HepG2 (cell line): ENCODE results near the gene LRRC17. TPM values are rescaled to one million over a fixed set of nuclear protein-coding genes. Genes with fewer than 3 reads are reported as not detected.

Experiments
- ATAD3A ChIP-seq: sonication (generic); formaldehyde crosslinking; IDR thresholded peaks from 2 replicates; pipeline ENCODE4 v1.4.0; 2020; ENCODE audit warnings: missing genetic modification reagents
- EP300 ChIP-seq, 3 experiments: sonication (generic) in 1 of 3; formaldehyde crosslinking in 1 of 3; IDR thresholded peaks; 2 replicates each; pipeline versions ENCODE4 v1.5.1 to v1.6.1; 2011 to 2020; ENCODE audit warnings: low read depth in 2 of 3, low read length in 2 of 3, borderline replicate concordance in 1 of 3, improper control_type of control experiment in 1 of 3, mild to moderate bottlenecking in 1 of 3, missing genetic modification reagents in 1 of 3, moderate library complexity in 1 of 3
- HNF4A ChIP-seq: sonication (generic); formaldehyde crosslinking; IDR thresholded peaks from 2 replicates; pipeline ENCODE4 v1.4.0; 2020; ENCODE audit warnings: missing genetic modification reagents
- JUND ChIP-seq: sonication (generic); formaldehyde crosslinking; IDR thresholded peaks from 2 replicates; pipeline ENCODE4 v1.8.0; 2022; ENCODE audit warnings: mild to moderate bottlenecking, missing genetic modification reagents
- PAWR ChIP-seq: sonication (generic); formaldehyde crosslinking; IDR thresholded peaks from 2 replicates; pipeline ENCODE4 v1.4.0; 2020; ENCODE audit warnings: missing genetic modification reagents, mild to moderate bottlenecking, borderline replicate concordance
- SOX13 ChIP-seq, 3 experiments: fragments of 450-650 bp in 1 of 3; sonication (generic) in 1 of 3; formaldehyde crosslinking in 1 of 3; IDR thresholded peaks in 2 of 3; conservative IDR thresholded peaks in 1 of 3; 2 replicates each; pipeline versions ENCODE4 v1.5.0 to v1.6.1; 2016 to 2020; ENCODE audit warnings: antibody characterized with exemption in 1 of 3, mild to moderate bottlenecking in 1 of 3, missing compliant biosample characterization in 1 of 3, missing genetic modification reagents in 1 of 3, moderate library complexity in 1 of 3
- SRSF1 ChIP-seq: fragments of 200-400 bp; formaldehyde crosslinking; optimal IDR thresholded peaks from 2 replicates; pipeline ENCODE3; 2017; ENCODE audit warnings: mild to moderate bottlenecking, low read depth, low read length, moderate library complexity
- SRSF4 ChIP-seq: fragments of 200-400 bp; formaldehyde crosslinking; IDR thresholded peaks from one replicate; pipeline ENCODE4 v1.6.1; 2018; ENCODE audit warnings: mild to moderate bottlenecking, low read depth, low read length, moderate library complexity; ENCODE audit not compliant: poor library complexity, severe bottlenecking
- TBX2 ChIP-seq: sonication (generic); formaldehyde crosslinking; IDR thresholded peaks from 2 replicates; pipeline ENCODE4 v1.5.0; 2020; ENCODE audit warnings: missing genetic modification reagents, mild to moderate bottlenecking, borderline replicate concordance
- TRAFD1 ChIP-seq: sonication (generic); formaldehyde crosslinking; IDR thresholded peaks from 2 replicates; pipeline ENCODE4 v1.5.1; 2020; ENCODE audit warnings: missing genetic modification reagents, mild to moderate bottlenecking, borderline replicate concordance
- TRIM24 ChIP-seq: sonication (generic); formaldehyde crosslinking; IDR thresholded peaks from 2 replicates; pipeline ENCODE4 v1.8.0; 2022; ENCODE audit warnings: mild to moderate bottlenecking, missing genetic modification reagents
- ZBTB33 ChIP-seq: sonication (generic); formaldehyde crosslinking; IDR thresholded peaks from 2 replicates; pipeline ENCODE4 v1.4.0; 2020; ENCODE audit warnings: missing genetic modification reagents
- ZFP62 ChIP-seq: sonication (generic); formaldehyde crosslinking; IDR thresholded peaks from 2 replicates; pipeline ENCODE4 v1.4.0; 2020; ENCODE audit warnings: missing genetic modification reagents
- ZNF3 ChIP-seq: IDR thresholded peaks from 2 replicates; pipeline ENCODE4 v1.7.0; 2017; ENCODE audit warnings: inconsistent platforms
- ZNF501 ChIP-seq: sonication (generic); formaldehyde crosslinking; IDR thresholded peaks from 2 replicates; pipeline ENCODE4 v1.5.1; 2020; ENCODE audit warnings: mild to moderate bottlenecking, moderate library complexity, missing genetic modification reagents
- ZNF510 ChIP-seq: sonication (generic); formaldehyde crosslinking; IDR thresholded peaks from 2 replicates; pipeline ENCODE4 v1.4.0; 2020; ENCODE audit warnings: low read depth, mild to moderate bottlenecking, missing genetic modification reagents
- ZNF546 ChIP-seq: sonication (generic); formaldehyde crosslinking; conservative IDR thresholded peaks from 2 replicates; pipeline ENCODE4 v1.8.1; 2023; ENCODE audit warnings: mild to moderate bottlenecking, missing genetic modification reagents
- ZNF792 ChIP-seq: IDR thresholded peaks from 2 replicates; pipeline ENCODE4 v1.6.1; 2016
- ZSCAN22 ChIP-seq: sonication (generic); formaldehyde crosslinking; IDR thresholded peaks from 2 replicates; pipeline ENCODE4 v1.4.0; 2020; ENCODE audit warnings: mild to moderate bottlenecking, missing genetic modification reagents
- polyA plus RNA-seq, 8 experiments: library from polyadenylated mRNA; depleted of rRNA in 3 of 8; stranded (reverse) in 7 of 8; unstranded in 1 of 8; fragments of >200 nt; fragmentation: Illumina TruSeq in 4 of 8; extraction: Trizol in 4 of 8; gene quantifications; 2 replicates each; pipeline versions ENCODE4 v1.2.1 to v1.2.3, GENCODE V29; 2011 to 2016; ENCODE audit warnings: low read depth in 4 of 8, missing spikeins in 1 of 8, mixed read lengths in 1 of 8; ENCODE audit not compliant: insufficient read depth in 1 of 8
- total RNA-seq, 5 experiments: library from RNA; depleted of rRNA; stranded (reverse); fragments of >200 nt; fragmentation: Illumina TruSeq; extraction: Trizol; gene quantifications; 2 replicates each; pipeline ENCODE4 v1.2.3, GENCODE V29; 2016; ENCODE audit warnings: low read depth in 1 of 5
- TF ChIP-seq, protein P1 (sequence below): sonication (generic); formaldehyde crosslinking; IDR thresholded peaks from 2 replicates; pipeline ENCODE4 v1.4.0; 2020; ENCODE audit warnings: mild to moderate bottlenecking, missing genetic modification reagents
- TF ChIP-seq, protein P2 (sequence below): sonication (generic); formaldehyde crosslinking; IDR thresholded peaks from 2 replicates; pipeline ENCODE4 v1.5.1; 2020; ENCODE audit warnings: missing genetic modification reagents, mild to moderate bottlenecking, borderline replicate concordance

The LRRC17 gene
- total and polyA plus RNA-seq, 2 of the 13 experiments (the other 11 are each of a cell fraction or from before 2014, with no cell fraction given) = 0.20 to 0.66 TPM

DNA sequence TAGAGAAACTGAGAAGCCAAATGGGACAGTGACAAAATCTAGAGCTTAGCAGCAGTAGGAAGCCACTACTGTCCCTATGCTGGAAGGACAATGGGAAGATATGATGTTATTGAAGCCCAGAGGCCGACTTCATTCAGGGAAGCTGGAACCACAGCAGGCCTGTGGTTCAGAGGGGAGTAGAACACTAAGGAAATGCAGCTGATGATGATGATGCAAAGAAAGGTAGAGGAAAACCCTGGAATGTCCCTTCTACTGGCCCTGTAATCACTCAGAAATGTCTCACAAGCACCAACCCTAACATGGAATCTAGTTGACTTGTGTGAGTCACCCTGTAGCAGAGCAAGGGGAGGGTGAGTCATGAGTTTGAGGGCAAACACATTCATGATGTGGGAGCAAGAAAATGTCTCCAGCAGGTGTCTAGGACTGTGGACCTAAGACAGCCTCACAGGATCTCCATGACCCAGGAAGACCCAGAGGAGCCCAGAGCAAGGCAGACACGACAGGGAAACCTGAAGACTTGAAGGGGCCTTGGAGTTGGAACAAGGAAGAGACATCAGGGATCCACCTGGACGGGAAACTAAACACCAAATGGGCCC is 37.0 kb upstream of the LRRC17 start (continued):
- TF ChIP-seq, protein P1, sequence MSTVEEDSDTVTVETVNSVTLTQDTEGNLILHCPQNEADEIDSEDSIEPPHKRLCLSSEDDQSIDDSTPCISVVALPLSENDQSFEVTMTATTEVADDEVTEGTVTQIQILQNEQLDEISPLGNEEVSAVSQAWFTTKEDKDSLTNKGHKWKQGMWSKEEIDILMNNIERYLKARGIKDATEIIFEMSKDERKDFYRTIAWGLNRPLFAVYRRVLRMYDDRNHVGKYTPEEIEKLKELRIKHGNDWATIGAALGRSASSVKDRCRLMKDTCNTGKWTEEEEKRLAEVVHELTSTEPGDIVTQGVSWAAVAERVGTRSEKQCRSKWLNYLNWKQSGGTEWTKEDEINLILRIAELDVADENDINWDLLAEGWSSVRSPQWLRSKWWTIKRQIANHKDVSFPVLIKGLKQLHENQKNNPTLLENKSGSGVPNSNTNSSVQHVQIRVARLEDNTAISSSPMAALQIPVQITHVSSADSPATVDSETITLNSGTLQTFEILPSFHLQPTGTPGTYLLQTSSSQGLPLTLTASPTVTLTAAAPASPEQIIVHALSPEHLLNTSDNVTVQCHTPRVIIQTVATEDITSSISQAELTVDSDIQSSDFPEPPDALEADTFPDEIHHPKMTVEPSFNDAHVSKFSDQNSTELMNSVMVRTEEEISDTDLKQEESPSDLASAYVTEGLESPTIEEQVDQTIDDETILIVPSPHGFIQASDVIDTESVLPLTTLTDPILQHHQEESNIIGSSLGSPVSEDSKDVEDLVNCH (CRISPR knock-in tag) = no peak
- no peak; the same call in 1 of the 2 replicates for TF ChIP-seq JUND (CRISPR knock-in tag)
- no peak for TF ChIP-seq ZNF510 (CRISPR knock-in tag)
- TF ChIP-seq EP300 (IDR thresholded peaks at IDR 0.05; ENCODE audit: low read depth in 2 of 2, low read length in 2 of 2) = peak in 1 of 2 experiments; percentile 67; a peak in 1 of 4 replicates
- peak; percentile 66 for TF ChIP-seq EP300 (CRISPR knock-in tag; IDR thresholded peaks at IDR 0.05; ENCODE audit: borderline replicate concordance)
- TF ChIP-seq ZFP62 (CRISPR knock-in tag) = no peak
- TF ChIP-seq PAWR (CRISPR knock-in tag) = no peak
- no peak for TF ChIP-seq TRIM24
- TF ChIP-seq ATAD3A = no peak
- TF ChIP-seq HNF4A (CRISPR knock-in tag) = no peak
- TF ChIP-seq ZBTB33 (CRISPR knock-in tag) = no peak
- TF ChIP-seq SRSF4 = no peak
- no peak for TF ChIP-seq SRSF1
- TF ChIP-seq, protein P2, sequence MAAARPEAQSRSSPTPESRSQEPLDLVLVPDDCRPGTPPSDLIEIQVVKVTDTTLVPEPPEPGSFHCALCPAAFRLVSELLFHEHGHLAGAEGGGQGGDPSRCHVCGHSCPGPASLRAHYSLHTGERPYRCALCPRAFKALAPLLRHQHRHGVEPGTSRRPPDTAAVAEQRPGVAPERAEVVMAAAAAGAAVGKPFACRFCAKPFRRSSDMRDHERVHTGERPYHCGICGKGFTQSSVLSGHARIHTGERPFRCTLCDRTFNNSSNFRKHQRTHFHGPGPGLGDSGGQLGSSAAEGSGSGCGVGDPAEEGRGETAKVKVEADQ (CRISPR knock-in tag) = no peak
- TF ChIP-seq SOX13 (IDR thresholded peaks at IDR 0.05) = no peak
- peak in 1 of 2 experiments; percentile 9; a peak in 1 of 4 replicates for TF ChIP-seq SOX13 (CRISPR knock-in tag; conservative IDR thresholded peaks at IDR 0.05 in 1 of 2, IDR thresholded peaks at IDR 0.05 in 1 of 2)
- TF ChIP-seq TRAFD1 (CRISPR knock-in tag) = no peak
- no peak for TF ChIP-seq ZNF3
- TF ChIP-seq TBX2 (CRISPR knock-in tag) = no peak
- TF ChIP-seq ZNF501 = no peak
- TF ChIP-seq ZNF546 (CRISPR knock-in tag) = no peak
- TF ChIP-seq ZSCAN22 (CRISPR knock-in tag) = no peak
- no peak; the same call in 1 of the 2 replicates for TF ChIP-seq ZNF792 (CRISPR knock-in tag)
